HepG2 (cell line): ENCODE results near the gene DLG4. TPM values are rescaled to one million over a fixed set of nuclear protein-coding genes. Genes with fewer than 3 reads are reported as not detected.

Experiments
- ATF7-NPFF ChIP-seq: sonication (generic); formaldehyde crosslinking; IDR thresholded peaks from 2 replicates; pipeline ENCODE4 v1.8.1; 2023; ENCODE audit warnings: mild to moderate bottlenecking, low read depth, missing genetic modification reagents, moderate library complexity
- CENPX ChIP-seq: sonication (generic); formaldehyde crosslinking; IDR thresholded peaks from 2 replicates; pipeline ENCODE4 v1.9.0; 2021; ENCODE audit warnings: mild to moderate bottlenecking, missing genetic modification reagents, moderate library complexity
- DMAP1 ChIP-seq: IDR thresholded peaks from 2 replicates; pipeline ENCODE4 v1.6.1; 2016
- GZF1 ChIP-seq: sonication (generic); formaldehyde crosslinking; IDR thresholded peaks from 2 replicates; pipeline ENCODE4 v1.5.1; 2020; ENCODE audit warnings: mild to moderate bottlenecking, missing genetic modification reagents
- HNF4A ChIP-seq: sonication (generic); formaldehyde crosslinking; IDR thresholded peaks from 2 replicates; pipeline ENCODE4 v1.4.0; 2020; ENCODE audit warnings: missing genetic modification reagents
- LBX2 ChIP-seq: sonication (generic); formaldehyde crosslinking; IDR thresholded peaks from 2 replicates; pipeline ENCODE4 v1.5.0; 2020; ENCODE audit warnings: missing genetic modification reagents, mild to moderate bottlenecking, borderline replicate concordance
- MTF2 ChIP-seq: sonication (generic); formaldehyde crosslinking; IDR thresholded peaks from 2 replicates; pipeline ENCODE4 v1.5.0; 2020; ENCODE audit warnings: missing genetic modification reagents, borderline replicate concordance
- MYC ChIP-seq: sonication (generic); formaldehyde crosslinking; IDR thresholded peaks from 2 replicates; pipeline ENCODE4 v1.9.0; 2021; ENCODE audit warnings: missing genetic modification reagents, borderline replicate concordance
- NFKB2 ChIP-seq: sonication (generic); formaldehyde crosslinking; IDR thresholded peaks from 2 replicates; pipeline ENCODE4 v1.4.0; 2020; ENCODE audit warnings: missing genetic modification reagents, borderline replicate concordance
- PCBP2 ChIP-seq: fragments of 200-400 bp; formaldehyde crosslinking; optimal IDR thresholded peaks from 2 replicates; pipeline ENCODE3; 2018; ENCODE audit warnings: low read length, low read depth; ENCODE audit not compliant: poor library complexity, severe bottlenecking
- SOX13 ChIP-seq, 3 experiments: fragments of 450-650 bp in 1 of 3; sonication (generic) in 1 of 3; formaldehyde crosslinking in 1 of 3; IDR thresholded peaks in 2 of 3; conservative IDR thresholded peaks in 1 of 3; 2 replicates each; pipeline versions ENCODE4 v1.5.0 to v1.6.1; 2016 to 2020; ENCODE audit warnings: antibody characterized with exemption in 1 of 3, mild to moderate bottlenecking in 1 of 3, missing compliant biosample characterization in 1 of 3, missing genetic modification reagents in 1 of 3, moderate library complexity in 1 of 3
- TAF15 ChIP-seq: fragments of 200-400 bp; formaldehyde crosslinking; IDR thresholded peaks from one replicate; pipeline ENCODE4 v1.6.1; 2018; ENCODE audit warnings: mild to moderate bottlenecking, low read depth, low read length; ENCODE audit not compliant: poor library complexity, severe bottlenecking
- TFDP2 ChIP-seq: sonication (generic); formaldehyde crosslinking; IDR thresholded peaks from 2 replicates; pipeline ENCODE4 v1.4.0; 2020; ENCODE audit warnings: missing genetic modification reagents
- WIZ ChIP-seq: sonication (generic); formaldehyde crosslinking; IDR thresholded peaks from 2 replicates; pipeline ENCODE4 v1.5.1; 2020; ENCODE audit warnings: mild to moderate bottlenecking, missing genetic modification reagents
- ZBTB4 ChIP-seq: sonication (generic); formaldehyde crosslinking; IDR thresholded peaks from 2 replicates; pipeline ENCODE4 v1.4.0; 2020; ENCODE audit warnings: missing genetic modification reagents, mild to moderate bottlenecking, borderline replicate concordance
- ZNF121 ChIP-seq: sonication (generic); formaldehyde crosslinking; IDR thresholded peaks from 2 replicates; pipeline ENCODE4 v1.5.0; 2020; ENCODE audit warnings: mild to moderate bottlenecking, missing genetic modification reagents
- ZNF180 ChIP-seq: sonication (generic); formaldehyde crosslinking; IDR thresholded peaks from 2 replicates; pipeline ENCODE4 v1.4.0; 2020; ENCODE audit warnings: low read depth, missing genetic modification reagents, borderline replicate concordance
- ZNF562 ChIP-seq: sonication (generic); formaldehyde crosslinking; IDR thresholded peaks from 2 replicates; pipeline ENCODE4 v1.8.0; 2022; ENCODE audit warnings: missing genetic modification reagents, borderline replicate concordance
- ZNF570 ChIP-seq: sonication (generic); formaldehyde crosslinking; IDR thresholded peaks from 2 replicates; pipeline ENCODE4 v1.4.0; 2020; ENCODE audit warnings: mild to moderate bottlenecking, missing genetic modification reagents, borderline replicate concordance
- ZNF614 ChIP-seq: IDR thresholded peaks from 2 replicates; pipeline ENCODE4 v1.6.1; 2018; ENCODE audit warnings: missing biosample characterization, missing genetic modification reagents, inconsistent platforms, borderline replicate concordance
- ZNF740 ChIP-seq: sonication (generic); formaldehyde crosslinking; IDR thresholded peaks from 2 replicates; pipeline ENCODE4 v1.4.0; 2020; ENCODE audit warnings: missing genetic modification reagents
- ZNF772 ChIP-seq: sonication (generic); formaldehyde crosslinking; IDR thresholded peaks from 2 replicates; pipeline ENCODE4 v1.5.0; 2020; ENCODE audit warnings: mild to moderate bottlenecking, missing genetic modification reagents
- ZNF790 ChIP-seq: sonication (generic); formaldehyde crosslinking; IDR thresholded peaks from 2 replicates; pipeline ENCODE4 v1.8.0; 2022; ENCODE audit warnings: missing genetic modification reagents, mild to moderate bottlenecking, borderline replicate concordance
- polyA plus RNA-seq, 8 experiments: library from polyadenylated mRNA; depleted of rRNA in 3 of 8; stranded (reverse) in 7 of 8; unstranded in 1 of 8; fragments of >200 nt; fragmentation: Illumina TruSeq in 4 of 8; extraction: Trizol in 4 of 8; gene quantifications; 2 replicates each; pipeline versions ENCODE4 v1.2.1 to v1.2.3, GENCODE V29; 2011 to 2016; ENCODE audit warnings: low read depth in 4 of 8, missing spikeins in 1 of 8, mixed read lengths in 1 of 8; ENCODE audit not compliant: insufficient read depth in 1 of 8
- total RNA-seq, 5 experiments: library from RNA; depleted of rRNA; stranded (reverse); fragments of >200 nt; fragmentation: Illumina TruSeq; extraction: Trizol; gene quantifications; 2 replicates each; pipeline ENCODE4 v1.2.3, GENCODE V29; 2016; ENCODE audit warnings: low read depth in 1 of 5

DLG4 gene
- total and polyA plus RNA-seq, 2 of the 13 experiments (the other 11 are each of a cell fraction or from before 2014, with no cell fraction given), result 0.71 to 4.3 TPM

- peak; percentile 84 for TF ChIP-seq ZNF740 (CRISPR knock-in tag)
- TF ChIP-seq HNF4A (CRISPR knock-in tag), result peak; percentile 68
- 0 out of 2 replicates have a peak, but pooled peaks have one; percentile 66 for TF ChIP-seq ZNF790 (CRISPR knock-in tag)
- no peak for TF ChIP-seq SOX13 (IDR thresholded peaks at IDR 0.05)
- peak in 1 of 2 experiments; percentile 50; a peak in 2 of 4 replicates for TF ChIP-seq SOX13 (CRISPR knock-in tag; conservative IDR thresholded peaks at IDR 0.05 in 1 of 2, IDR thresholded peaks at IDR 0.05 in 1 of 2)
- no peak for TF ChIP-seq ZNF570 (CRISPR knock-in tag)
- no peak for TF ChIP-seq ZNF562 (CRISPR knock-in tag)
- TF ChIP-seq TFDP2, result peak; percentile 53
- peak; percentile 93 for TF ChIP-seq DMAP1 (CRISPR knock-in tag)
- TF ChIP-seq MYC (CRISPR knock-in tag), result peak; percentile 81; the same call in 1 of the 2 replicates
- peak; percentile 74; the same call in 1 of the 2 replicates for TF ChIP-seq ZNF772 (CRISPR knock-in tag)
- TF ChIP-seq ZNF180, result no peak
- TF ChIP-seq WIZ, result no peak
- peak; percentile 84 for TF ChIP-seq TAF15
- 0 out of 2 replicates have a peak, but pooled peaks have one; percentile 16 for TF ChIP-seq ZNF614 (CRISPR knock-in tag)
- no peak for TF ChIP-seq MTF2 (CRISPR knock-in tag)
- TF ChIP-seq LBX2 (CRISPR knock-in tag), result peak; percentile 68; the same call in 1 of the 2 replicates
- no peak for TF ChIP-seq ZNF121 (CRISPR knock-in tag)
- TF ChIP-seq ATF7-NPFF, result peak; percentile 36; the same call in 1 of the 2 replicates
- no peak for TF ChIP-seq CENPX (CRISPR knock-in tag)
- TF ChIP-seq NFKB2 (CRISPR knock-in tag), result peak; percentile 74; the same call in 1 of the 2 replicates
- no peak for TF ChIP-seq ZBTB4
- TF ChIP-seq GZF1 (CRISPR knock-in tag), result peak; percentile 71; the same call in 1 of the 2 replicates
- no peak for TF ChIP-seq PCBP2
Measured at GRCh38 chr17:7252176-7253043, 32.8 kb upstream of the DLG4 start, which contains the start of gene ELP5 (continued).
